HEK293 (cell line): Measurements from ENCODE around the gene LILRB3.

Source experiments
- CTCF ChIA-PET: fragments of 350-600 bp; formaldehyde crosslinking; extraction: SDS; loops from one replicate; lab custom pipeline; 2021; ENCODE audit warnings: antibody characterized with exemption; lab: Yijun Ruan, JAX
- POLR2A ChIA-PET: fragments of 300-600 bp; formaldehyde crosslinking; extraction: SDS; loops from one replicate; lab custom pipeline; 2020; ENCODE audit warnings: antibody characterized with exemption, inconsistent platforms; lab: Yijun Ruan, JAX
- H3K27ac ChIP-seq: fragments of 200-500 bp; sonication (Bioruptor generic); 2 replicates; pipeline ENCODE4 v1.5.1; 2014; ENCODE audit warnings: low read depth, low read length, control low read depth, inconsistent platforms; ENCODE audit errors: extremely low read depth
- H3K36me3 ChIP-seq, 2 experiments: fragments of 200-500 bp in 1 of 2; sonication (Bioruptor generic) in 1 of 2; 1 replicate in 1 of 2; 2 replicates in 1 of 2; pipeline ENCODE4 v1.5.1; 2014 to 2017; ENCODE audit warnings: inconsistent platforms in 2 of 2, low read length in 2 of 2; ENCODE audit not compliant: control insufficient read depth in 2 of 2, insufficient read depth in 1 of 2
- H3K4me1 ChIP-seq: fragments of 200-500 bp; sonication (Bioruptor generic); 2 replicates; pipeline ENCODE4 v1.5.1; 2014; ENCODE audit warnings: mild to moderate bottlenecking, low read length, inconsistent platforms; ENCODE audit not compliant: control insufficient read depth, insufficient read depth
- H3K4me3 ChIP-seq: 2 replicates; pipeline ENCODE4 v1.5.1; 2011; ENCODE audit warnings: low read depth, mild to moderate bottlenecking, control low read depth, low read length, moderate library complexity
- H3K9me3 ChIP-seq: fragments of 200-500 bp; sonication (Bioruptor generic); 2 replicates; pipeline ENCODE4 v1.5.1; 2014; ENCODE audit warnings: low read depth, low read length, inconsistent platforms; ENCODE audit not compliant: control insufficient read depth, insufficient read depth
- KLF1 ChIP-seq: fragments of 450-650 bp; formaldehyde crosslinking; IDR thresholded peaks from 2 replicates; pipeline ENCODE4 v1.5.1; 2016; ENCODE audit warnings: missing biosample characterization, missing genetic modification characterization
- KLF17 ChIP-seq: fragments of 450-650 bp; formaldehyde crosslinking; IDR thresholded peaks from 2 replicates; pipeline ENCODE4 v1.5.1; 2016; ENCODE audit warnings: missing biosample characterization, missing genetic modification characterization
- RBAK ChIP-seq: fragments of 450-650 bp; formaldehyde crosslinking; IDR thresholded peaks from 2 replicates; pipeline ENCODE4 v1.5.1; 2016; ENCODE audit warnings: missing biosample characterization, missing genetic modification characterization
- TCF7L2 ChIP-seq: IDR thresholded peaks from 2 replicates; pipeline ENCODE4 v1.6.1; 2011; ENCODE audit warnings: low read depth, mild to moderate bottlenecking, inconsistent platforms, low read length, moderate library complexity, borderline replicate concordance
- ZBTB8A ChIP-seq: fragments of 450-650 bp; formaldehyde crosslinking; IDR thresholded peaks from 2 replicates; pipeline ENCODE4 v1.5.1; 2016; ENCODE audit warnings: missing biosample characterization, missing genetic modification characterization
- ZNF121 ChIP-seq: fragments of 450-650 bp; formaldehyde crosslinking; IDR thresholded peaks from 2 replicates; pipeline ENCODE4 v1.5.1; 2016; ENCODE audit warnings: missing biosample characterization, missing genetic modification characterization
- ZNF16 ChIP-seq: fragments of 450-650 bp; formaldehyde crosslinking; IDR thresholded peaks from 2 replicates; pipeline ENCODE4 v1.5.1; 2016; ENCODE audit warnings: low read depth, missing biosample characterization, missing genetic modification characterization
- ZNF366 ChIP-seq: fragments of 450-650 bp; formaldehyde crosslinking; conservative IDR thresholded peaks from 2 replicates; pipeline ENCODE4 v1.5.1; 2016; ENCODE audit warnings: missing biosample characterization, missing genetic modification characterization
- ZNF513 ChIP-seq: fragments of 450-650 bp; IDR thresholded peaks from 2 replicates; pipeline ENCODE4 v1.5.1; 2018; ENCODE audit warnings: missing biosample characterization, missing genetic modification characterization
- ZNF561 ChIP-seq: fragments of 450-650 bp; IDR thresholded peaks from 2 replicates; pipeline ENCODE4 v1.5.1; 2018; ENCODE audit warnings: missing biosample characterization, missing genetic modification characterization, borderline replicate concordance
- ZNF624 ChIP-seq: fragments of 450-650 bp; formaldehyde crosslinking; IDR thresholded peaks from 2 replicates; pipeline ENCODE4 v1.5.1; 2017; ENCODE audit warnings: missing biosample characterization, missing genetic modification characterization
- ZSCAN16 ChIP-seq: fragments of 450-650 bp; formaldehyde crosslinking; IDR thresholded peaks from 2 replicates; pipeline ENCODE4 v1.5.1; 2016; ENCODE audit warnings: missing biosample characterization, missing genetic modification characterization
- ZSCAN30 ChIP-seq: fragments of 450-650 bp; IDR thresholded peaks from 2 replicates; pipeline ENCODE4 v1.5.1; 2018; ENCODE audit warnings: missing biosample characterization, mild to moderate bottlenecking, missing genetic modification characterization, moderate library complexity
- ZSCAN5A ChIP-seq: fragments of 450-650 bp; formaldehyde crosslinking; IDR thresholded peaks from 2 replicates; pipeline ENCODE4 v1.5.1; 2016; ENCODE audit warnings: missing biosample characterization, missing genetic modification characterization
- TF ChIP-seq, protein P1 (sequence below): fragments of 450-650 bp; formaldehyde crosslinking; IDR thresholded peaks from 2 replicates; pipeline ENCODE4 v1.5.1; 2016; ENCODE audit warnings: missing biosample characterization, missing genetic modification characterization
- TF ChIP-seq, protein P2 (sequence below): fragments of 450-650 bp; formaldehyde crosslinking; IDR thresholded peaks from 2 replicates; pipeline ENCODE4 v1.5.0; 2017; ENCODE audit warnings: missing biosample characterization, missing genetic modification characterization, borderline replicate concordance
- TF ChIP-seq, protein P3 (sequence below): fragments of 450-650 bp; formaldehyde crosslinking; IDR thresholded peaks from 2 replicates; pipeline ENCODE4 v1.5.1; 2017; ENCODE audit warnings: missing biosample characterization, missing genetic modification characterization

LILRB3 gene

GRCh38 chr19:54206030-54206830, 16.6 kb downstream of the LILRB3 start:
- 0 out of 2 replicates have a peak, but pooled peaks have one; percentile 22 for TF ChIP-seq KLF1 (tag by site-specific recombination)
- TF ChIP-seq ZSCAN16 (tag by site-specific recombination) = no peak
- TF ChIP-seq ZBTB8A (tag by site-specific recombination) = no peak
- ChIA-PET POLR2A (interaction anchor here (1.3 to 9.1 kb wide), 2 partner anchors 11 to 16 kb away, joined by 3 to 152 read pairs; partner anchors contain the start of genes MBOAT7 and TSEN34), CTCF (interaction anchor here (0.5 to 1.7 kb wide), 4 partner anchors 15 to 61 kb away, joined by 4 to 7 read pairs (median 5); partner anchors contain the start of gene TSEN34)
- Histone ChIP-seq H3K9me3 (no peaks in the 10 kb centered on the region), H3K36me3 (peaks cover 54 to 79% of the 10 kb centered on the region in 2 experiments), H3K27ac (no peak overlapping the region), H3K4me1 (peaks cover 36% of the 10 kb centered on the region), H3K4me3 (no peak overlapping the region)

DNA sequence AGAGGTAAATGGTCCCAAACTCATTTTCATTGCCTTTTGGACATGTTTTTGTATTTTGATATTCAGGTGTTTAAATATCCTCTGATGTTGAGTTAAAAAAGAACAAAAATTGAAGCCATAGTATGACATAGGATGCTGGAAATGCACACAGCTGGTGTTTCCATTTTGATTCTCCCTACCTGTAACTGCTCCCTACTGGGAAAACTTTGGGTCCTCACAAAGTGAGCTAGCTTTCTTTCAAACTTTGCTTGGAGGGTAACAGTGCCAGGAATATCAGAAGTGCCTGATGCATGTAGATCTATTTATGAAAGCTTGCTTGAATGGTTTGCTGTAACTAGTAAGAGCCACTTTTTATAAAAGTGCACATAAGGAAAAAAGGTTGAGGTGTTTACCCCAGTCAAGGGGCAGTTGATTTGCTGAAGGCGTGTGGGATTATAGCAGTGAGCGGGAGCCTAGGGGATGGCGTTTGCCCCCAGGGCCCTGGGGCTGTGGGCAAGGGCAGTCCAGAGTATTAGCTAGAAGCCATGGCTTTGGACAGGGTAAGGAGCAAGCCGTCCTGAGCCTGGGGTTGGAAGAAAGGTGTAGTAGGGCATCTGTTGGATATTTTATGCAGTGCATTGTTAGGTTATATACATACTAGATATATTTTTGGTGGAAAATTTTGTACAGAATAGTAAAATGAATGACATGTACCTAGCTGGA, 17.9 kb downstream of the LILRB3 start:
- ChIA-PET POLR2A (interaction anchor here (1.2 to 9.1 kb wide), 2 partner anchors 15 to 18 kb away, joined by 4 to 152 read pairs; partner anchors contain the start of genes MBOAT7 and TSEN34), CTCF (interaction anchor here (1.3 to 1.7 kb wide), 3 partner anchors 13 to 63 kb away, joined by 4 to 7 read pairs (median 6); partner anchors contain the start of gene TSEN34)
- Histone ChIP-seq H3K36me3 (peaks cover 54 to 80% of the 10 kb centered on the region in 2 experiments), H3K9me3 (no peaks in the 10 kb centered on the region), H3K4me3 (no peak overlapping the region), H3K27ac (no peak overlapping the region), H3K4me1 (peaks cover 25% of the 10 kb centered on the region)
- no peak for TF ChIP-seq ZSCAN5A
- TF ChIP-seq, protein P1, sequence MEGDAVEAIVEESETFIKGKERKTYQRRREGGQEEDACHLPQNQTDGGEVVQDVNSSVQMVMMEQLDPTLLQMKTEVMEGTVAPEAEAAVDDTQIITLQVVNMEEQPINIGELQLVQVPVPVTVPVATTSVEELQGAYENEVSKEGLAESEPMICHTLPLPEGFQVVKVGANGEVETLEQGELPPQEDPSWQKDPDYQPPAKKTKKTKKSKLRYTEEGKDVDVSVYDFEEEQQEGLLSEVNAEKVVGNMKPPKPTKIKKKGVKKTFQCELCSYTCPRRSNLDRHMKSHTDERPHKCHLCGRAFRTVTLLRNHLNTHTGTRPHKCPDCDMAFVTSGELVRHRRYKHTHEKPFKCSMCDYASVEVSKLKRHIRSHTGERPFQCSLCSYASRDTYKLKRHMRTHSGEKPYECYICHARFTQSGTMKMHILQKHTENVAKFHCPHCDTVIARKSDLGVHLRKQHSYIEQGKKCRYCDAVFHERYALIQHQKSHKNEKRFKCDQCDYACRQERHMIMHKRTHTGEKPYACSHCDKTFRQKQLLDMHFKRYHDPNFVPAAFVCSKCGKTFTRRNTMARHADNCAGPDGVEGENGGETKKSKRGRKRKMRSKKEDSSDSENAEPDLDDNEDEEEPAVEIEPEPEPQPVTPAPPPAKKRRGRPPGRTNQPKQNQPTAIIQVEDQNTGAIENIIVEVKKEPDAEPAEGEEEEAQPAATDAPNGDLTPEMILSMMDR (tag by site-specific recombination) = no peak

DNA sequence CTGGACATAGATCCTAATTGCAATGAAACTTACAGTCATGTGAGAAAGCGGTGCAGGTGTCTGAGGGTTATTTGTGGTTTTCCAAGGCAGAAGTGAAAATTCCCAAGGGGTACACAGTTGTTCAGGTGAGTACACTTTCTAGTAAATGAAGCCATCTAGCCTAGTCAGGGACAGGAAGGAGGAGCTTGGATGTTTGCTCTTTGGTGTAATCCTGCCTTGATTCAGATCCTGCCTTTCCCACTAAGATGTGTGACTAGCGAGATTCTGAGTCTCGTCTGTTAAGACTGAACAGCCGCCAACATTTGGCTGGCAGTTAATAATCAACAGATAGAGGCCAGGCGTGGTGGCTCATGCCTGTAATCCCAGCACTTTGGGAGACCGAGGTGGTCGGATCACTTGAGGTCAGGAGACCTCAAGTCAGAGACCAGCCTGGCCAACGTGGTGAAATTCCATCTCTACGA, 19.6 kb downstream of the LILRB3 start:
- no peak overlapping the region for H3K27ac ChIP-seq
- H3K9me3 ChIP-seq = no peaks in the 10 kb centered on the region
- POLR2A ChIA-PET = interaction anchor here (0.5 to 6.8 kb wide), 4 partner anchors 9 to 66 kb away, joined by 3 to 241 read pairs (median 5); partner anchors contain the start of genes MBOAT7 and TSEN34
- no peak overlapping the region for H3K4me3 ChIP-seq
- CTCF ChIA-PET = interaction anchor here (0.7 kb wide), 3 partner anchors 30 to 189 kb away, joined by 3 to 6 read pairs (median 3); partner anchors contain the start of gene TMC4
- peaks cover 10% of the 10 kb centered on the region for H3K4me1 ChIP-seq
- H3K36me3 ChIP-seq = peaks cover 54 to 72% of the 10 kb centered on the region in 2 experiments
- TF ChIP-seq, protein P2, sequence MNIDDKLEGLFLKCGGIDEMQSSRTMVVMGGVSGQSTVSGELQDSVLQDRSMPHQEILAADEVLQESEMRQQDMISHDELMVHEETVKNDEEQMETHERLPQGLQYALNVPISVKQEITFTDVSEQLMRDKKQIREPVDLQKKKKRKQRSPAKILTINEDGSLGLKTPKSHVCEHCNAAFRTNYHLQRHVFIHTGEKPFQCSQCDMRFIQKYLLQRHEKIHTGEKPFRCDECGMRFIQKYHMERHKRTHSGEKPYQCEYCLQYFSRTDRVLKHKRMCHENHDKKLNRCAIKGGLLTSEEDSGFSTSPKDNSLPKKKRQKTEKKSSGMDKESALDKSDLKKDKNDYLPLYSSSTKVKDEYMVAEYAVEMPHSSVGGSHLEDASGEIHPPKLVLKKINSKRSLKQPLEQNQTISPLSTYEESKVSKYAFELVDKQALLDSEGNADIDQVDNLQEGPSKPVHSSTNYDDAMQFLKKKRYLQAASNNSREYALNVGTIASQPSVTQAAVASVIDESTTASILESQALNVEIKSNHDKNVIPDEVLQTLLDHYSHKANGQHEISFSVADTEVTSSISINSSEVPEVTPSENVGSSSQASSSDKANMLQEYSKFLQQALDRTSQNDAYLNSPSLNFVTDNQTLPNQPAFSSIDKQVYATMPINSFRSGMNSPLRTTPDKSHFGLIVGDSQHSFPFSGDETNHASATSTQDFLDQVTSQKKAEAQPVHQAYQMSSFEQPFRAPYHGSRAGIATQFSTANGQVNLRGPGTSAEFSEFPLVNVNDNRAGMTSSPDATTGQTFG (tag by site-specific recombination) = no peak
- TF ChIP-seq ZSCAN30 (tag by site-specific recombination) = no peak
- no peak for TF ChIP-seq ZNF513 (tag by site-specific recombination)
- TF ChIP-seq, protein P3, sequence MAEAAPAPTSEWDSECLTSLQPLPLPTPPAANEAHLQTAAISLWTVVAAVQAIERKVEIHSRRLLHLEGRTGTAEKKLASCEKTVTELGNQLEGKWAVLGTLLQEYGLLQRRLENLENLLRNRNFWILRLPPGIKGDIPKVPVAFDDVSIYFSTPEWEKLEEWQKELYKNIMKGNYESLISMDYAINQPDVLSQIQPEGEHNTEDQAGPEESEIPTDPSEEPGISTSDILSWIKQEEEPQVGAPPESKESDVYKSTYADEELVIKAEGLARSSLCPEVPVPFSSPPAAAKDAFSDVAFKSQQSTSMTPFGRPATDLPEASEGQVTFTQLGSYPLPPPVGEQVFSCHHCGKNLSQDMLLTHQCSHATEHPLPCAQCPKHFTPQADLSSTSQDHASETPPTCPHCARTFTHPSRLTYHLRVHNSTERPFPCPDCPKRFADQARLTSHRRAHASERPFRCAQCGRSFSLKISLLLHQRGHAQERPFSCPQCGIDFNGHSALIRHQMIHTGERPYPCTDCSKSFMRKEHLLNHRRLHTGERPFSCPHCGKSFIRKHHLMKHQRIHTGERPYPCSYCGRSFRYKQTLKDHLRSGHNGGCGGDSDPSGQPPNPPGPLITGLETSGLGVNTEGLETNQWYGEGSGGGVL (tag by site-specific recombination) = no peak
- no peak for TF ChIP-seq ZNF561
- TF ChIP-seq TCF7L2 = no peak
- TF ChIP-seq ZNF366 = no peak
- TF ChIP-seq KLF17 (tag by site-specific recombination) = no peak
- no peak for TF ChIP-seq ZNF16
- TF ChIP-seq ZNF121 (tag by site-specific recombination) = no peak
- TF ChIP-seq RBAK = no peak
- TF ChIP-seq ZNF624 = no peak
